HUES64 (cell line): ENCODE data around the gene LHX4.

Source experiments
- H3K27ac ChIP-seq: 2 replicates; pipeline ENCODE4 v1.7.0; 2013; ENCODE audit warnings: low read depth, low read length, inconsistent platforms
- H3K27me3 ChIP-seq: 2 replicates; pipeline ENCODE4 v1.6.1; 2013; ENCODE audit warnings: mild to moderate bottlenecking, low read length; ENCODE audit not compliant: insufficient read depth
- H3K36me3 ChIP-seq: 2 replicates; pipeline ENCODE4 v1.6.1; 2013; ENCODE audit warnings: mild to moderate bottlenecking, low read length; ENCODE audit not compliant: insufficient read depth
- H3K4me1 ChIP-seq: 2 replicates; pipeline ENCODE4 v1.6.1; 2013; ENCODE audit warnings: mild to moderate bottlenecking, low read length, moderate library complexity; ENCODE audit not compliant: insufficient read depth
- H3K4me3 ChIP-seq: 2 replicates; pipeline ENCODE4 v1.5.1; 2013; ENCODE audit warnings: mild to moderate bottlenecking, low read length, moderate library complexity
- H3K9ac ChIP-seq: 2 replicates; pipeline ENCODE4 v1.6.1; 2013; ENCODE audit warnings: mild to moderate bottlenecking, low read depth, low read length
- H3K9me3 ChIP-seq: 2 replicates; pipeline ENCODE4 v1.6.1; 2013; ENCODE audit warnings: low read depth, low read length; ENCODE audit not compliant: insufficient read depth
- WGBS: fragments of 150-250, 120-280 bp; methylation state at CpG from one replicate; pipeline ENCODE4 v1.1.7; 2013; ENCODE audit warnings: missing lambda C conversion rate; 5-methylcytosine and 5-hydroxymethylcytosine counted together

The LHX4 gene

DNA sequence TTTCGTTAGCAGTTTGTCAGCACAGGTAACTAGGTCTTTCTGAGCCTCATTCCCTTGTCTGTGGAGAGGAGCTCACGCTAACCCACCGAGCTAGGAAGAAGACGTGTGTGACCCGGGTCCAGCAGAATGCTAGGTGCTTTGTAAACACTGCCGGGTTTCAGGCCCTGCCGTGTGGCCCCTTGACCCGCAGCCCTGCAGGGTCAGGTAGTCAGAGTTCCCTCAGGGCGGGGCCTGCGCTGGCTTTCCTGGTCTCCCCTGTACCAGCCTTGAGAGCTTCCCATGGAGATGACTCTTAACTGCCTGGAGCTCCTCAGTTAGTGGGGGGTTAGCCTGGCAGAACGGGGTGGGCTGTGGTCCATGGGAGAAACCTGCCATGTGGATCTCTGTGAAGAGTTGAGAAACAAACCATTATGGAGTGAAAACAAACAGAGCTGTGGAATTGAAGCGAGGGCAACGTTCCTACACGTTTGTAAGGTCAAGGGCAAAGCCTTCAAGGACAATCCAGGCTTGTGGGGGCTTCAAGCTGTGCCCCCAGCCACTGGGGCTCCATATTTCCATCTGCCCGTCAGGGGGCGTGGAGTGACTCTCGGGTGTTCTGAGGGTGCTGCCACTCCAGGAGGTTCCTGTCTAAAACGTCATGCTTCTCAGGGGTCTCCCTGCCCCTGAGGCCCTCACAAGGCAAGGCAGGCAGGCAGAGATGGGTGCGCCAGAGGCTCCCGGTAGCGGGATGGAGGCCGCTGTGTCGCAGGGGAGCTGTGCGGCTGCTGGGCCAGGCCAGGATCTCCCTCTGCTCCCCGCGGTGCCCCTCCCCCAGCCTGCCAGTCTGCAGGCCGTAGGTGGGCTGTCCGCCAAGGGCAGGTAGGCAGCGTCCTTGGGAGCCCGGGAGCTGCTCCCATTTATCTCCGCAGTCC, 23.8 kb downstream of the LHX4 start:
- Histone ChIP-seq H3K9ac (no peak overlapping the region), H3K4me3 (no peak overlapping the region), H3K4me1 (peaks cover 16% of the 10 kb centered on the region), H3K27me3 (no peaks in the 10 kb centered on the region), H3K9me3 (no peaks in the 10 kb centered on the region), H3K36me3 (no peaks in the 10 kb centered on the region), H3K27ac (no peak overlapping the region)
- 84% methylated on average over 31 of the region's 31 CpGs for WGBS

DNA sequence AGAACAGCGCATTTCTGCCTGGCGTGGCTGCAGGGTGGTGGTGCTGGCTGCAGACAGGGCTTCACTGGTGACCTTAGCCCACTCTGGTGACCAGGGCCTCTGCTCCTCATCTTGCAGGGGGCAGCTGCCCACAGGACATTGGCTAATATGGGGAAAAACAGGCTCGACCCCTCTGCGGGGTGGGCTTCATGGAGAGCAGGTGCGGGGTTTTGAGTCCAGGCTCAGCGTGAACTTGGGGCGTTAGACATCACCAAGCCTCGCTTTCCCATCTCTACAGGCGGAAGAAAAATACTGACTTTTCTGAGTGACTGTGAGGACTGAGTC, 24.4 kb downstream of the LHX4 start:
- Histone ChIP-seq H3K4me1 (peaks cover 13% of the 10 kb centered on the region), H3K36me3 (no peaks in the 10 kb centered on the region), H3K9me3 (no peaks in the 10 kb centered on the region), H3K27ac (no peak overlapping the region), H3K27me3 (no peaks in the 10 kb centered on the region), H3K4me3 (no peak overlapping the region), H3K9ac (no peak overlapping the region)
- 88% methylated on average over 9 of the region's 9 CpGs for WGBS

GRCh38 chr1:180254854-180255253, 24.8 kb downstream of the LHX4 start:
- Histone ChIP-seq H3K9ac (no peak overlapping the region), H3K27me3 (no peaks in the 10 kb centered on the region), H3K4me3 (no peak overlapping the region), H3K4me1 (peaks cover 13% of the 10 kb centered on the region), H3K27ac (no peak overlapping the region), H3K36me3 (no peaks in the 10 kb centered on the region), H3K9me3 (no peaks in the 10 kb centered on the region)
- 88% methylated on average over 11 of the region's 11 CpGs for whole genome bisulfite sequencing

- no peaks in the 10 kb centered on the region for H3K9me3 ChIP-seq
- WGBS = 89% methylated on average over 18 of the region's 18 CpGs
- H3K4me3 ChIP-seq = no peak overlapping the region
- H3K36me3 ChIP-seq = no peaks in the 10 kb centered on the region
- peaks cover 13% of the 10 kb centered on the region for H3K4me1 ChIP-seq
- H3K27ac ChIP-seq = no peak overlapping the region
- H3K9ac ChIP-seq = no peak overlapping the region
- H3K27me3 ChIP-seq = no peaks in the 10 kb centered on the region
Observed at GRCh38 chr1:180255536-180256340, 25.7 kb downstream of the LHX4 start.

DNA sequence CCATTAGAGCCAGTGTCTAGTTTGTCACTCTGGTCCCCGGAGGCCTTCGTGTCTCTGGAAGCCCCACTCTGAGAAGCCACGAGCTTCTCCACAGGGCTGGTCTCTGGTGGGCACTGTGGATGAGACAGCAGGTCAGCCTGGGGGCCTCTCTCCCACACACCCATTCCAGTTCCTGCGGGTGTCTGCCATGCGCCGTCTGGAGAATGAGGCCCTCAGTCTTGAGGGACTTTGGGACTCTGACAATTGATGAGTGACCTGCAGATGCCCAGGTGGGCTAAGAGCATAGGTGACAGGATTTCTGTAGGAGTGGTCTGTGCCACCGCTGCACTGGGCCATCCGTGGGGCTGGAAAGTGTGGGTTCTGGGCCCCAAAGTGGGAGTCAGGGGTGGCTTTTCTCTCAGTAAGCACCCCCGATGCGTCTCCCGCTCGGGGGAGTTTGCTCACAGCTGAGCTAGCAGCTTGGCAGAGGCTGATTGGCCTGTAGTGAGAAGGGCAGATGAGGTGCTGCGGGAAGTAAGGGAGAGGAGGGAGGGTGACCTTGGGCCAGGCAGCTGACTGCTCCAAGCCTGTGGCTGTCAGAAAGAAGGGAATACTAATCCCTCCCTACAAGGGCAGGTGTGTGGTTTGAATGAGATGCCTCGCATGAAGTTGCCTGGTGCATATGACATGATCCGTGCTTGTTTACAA, 26.4 kb downstream of the LHX4 start:
- no peaks in the 10 kb centered on the region for H3K36me3 ChIP-seq
- no peak overlapping the region for H3K9ac ChIP-seq
- peaks cover 13% of the 10 kb centered on the region for H3K4me1 ChIP-seq
- WGBS = 87% methylated on average over 15 of the region's 15 CpGs
- no peak overlapping the region for H3K4me3 ChIP-seq
- no peaks in the 10 kb centered on the region for H3K27me3 ChIP-seq
- H3K9me3 ChIP-seq = no peaks in the 10 kb centered on the region
- H3K27ac ChIP-seq = no peak overlapping the region

- no peak overlapping the region for H3K4me3 ChIP-seq
- peaks cover 13% of the 10 kb centered on the region for H3K4me1 ChIP-seq
- H3K27ac ChIP-seq = no peak overlapping the region
- H3K9ac ChIP-seq = no peak overlapping the region
- H3K36me3 ChIP-seq = no peaks in the 10 kb centered on the region
- WGBS = 84% methylated on average over 4 of the region's 5 CpGs
- no peaks in the 10 kb centered on the region for H3K27me3 ChIP-seq
- H3K9me3 ChIP-seq = no peaks in the 10 kb centered on the region
Observed at GRCh38 chr1:180257028-180257386, 26.9 kb downstream of the LHX4 start.

DNA sequence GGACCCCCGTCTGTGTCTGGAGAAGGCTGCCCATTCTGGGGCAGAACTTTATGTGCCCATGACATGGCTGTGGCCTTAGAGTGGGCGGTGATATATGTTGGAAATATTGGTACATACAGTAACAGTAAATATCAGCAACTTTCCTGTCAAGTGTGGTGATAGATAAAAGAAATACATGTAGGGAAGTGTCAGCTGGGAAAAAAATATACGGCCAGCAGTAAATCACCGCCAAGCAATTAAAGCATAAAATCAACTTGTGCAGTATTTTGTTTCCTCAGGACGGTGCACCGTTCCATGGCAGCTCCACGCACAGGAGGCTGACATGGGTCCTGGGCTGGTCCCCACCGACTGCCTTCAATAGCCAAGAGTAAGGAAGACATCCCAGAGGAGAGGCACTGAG, 27.4 kb downstream of the LHX4 start:
- 92% methylated on average over 8 of the region's 8 CpGs for WGBS
- peaks cover 13% of the 10 kb centered on the region for H3K4me1 ChIP-seq
- H3K36me3 ChIP-seq = no peaks in the 10 kb centered on the region
- H3K27me3 ChIP-seq = no peaks in the 10 kb centered on the region
- no peak overlapping the region for H3K9ac ChIP-seq
- H3K27ac ChIP-seq = no peak overlapping the region
- no peak overlapping the region for H3K4me3 ChIP-seq
- no peaks in the 10 kb centered on the region for H3K9me3 ChIP-seq

DNA sequence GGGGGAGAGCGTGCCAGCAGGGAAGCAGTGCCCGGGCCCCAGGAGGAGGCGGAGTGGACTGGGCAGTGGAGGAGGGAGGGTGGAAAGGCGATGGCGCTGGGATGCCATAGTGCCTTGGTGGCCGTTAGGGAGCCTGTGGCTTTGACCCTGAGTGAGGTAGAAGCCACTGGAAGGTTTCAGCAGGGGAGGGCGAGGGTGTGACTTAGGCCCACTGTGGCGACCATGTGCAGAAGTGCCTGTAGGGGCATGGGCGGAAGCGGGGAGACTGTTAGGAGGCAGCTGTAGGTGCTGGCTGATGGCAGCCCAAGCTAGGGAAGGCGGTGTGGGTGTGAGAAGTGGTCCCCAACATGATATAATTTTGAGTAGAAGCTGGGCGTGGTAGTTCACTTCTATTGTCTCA, 28.2 kb downstream of the LHX4 start:
- 92% methylated on average over 12 of the region's 12 CpGs for WGBS
- H3K9me3 ChIP-seq = no peaks in the 10 kb centered on the region
- no peak overlapping the region for H3K4me3 ChIP-seq
- no peaks in the 10 kb centered on the region for H3K27me3 ChIP-seq
- H3K4me1 ChIP-seq = peaks cover 10% of the 10 kb centered on the region
- H3K27ac ChIP-seq = no peak overlapping the region
- no peak overlapping the region for H3K9ac ChIP-seq
- no peaks in the 10 kb centered on the region for H3K36me3 ChIP-seq

- H3K36me3 ChIP-seq = no peaks in the 10 kb centered on the region
- no peaks in the 10 kb centered on the region for H3K9me3 ChIP-seq
- WGBS = 91% methylated on average over 5 of the region's 5 CpGs
- peaks cover 4% of the 10 kb centered on the region for H3K4me1 ChIP-seq
- H3K27ac ChIP-seq = no peak overlapping the region
- H3K27me3 ChIP-seq = no peaks in the 10 kb centered on the region
- H3K4me3 ChIP-seq = no peak overlapping the region
- no peak overlapping the region for H3K9ac ChIP-seq
Observed at GRCh38 chr1:180258935-180259334, 28.9 kb downstream of the LHX4 start.

DNA sequence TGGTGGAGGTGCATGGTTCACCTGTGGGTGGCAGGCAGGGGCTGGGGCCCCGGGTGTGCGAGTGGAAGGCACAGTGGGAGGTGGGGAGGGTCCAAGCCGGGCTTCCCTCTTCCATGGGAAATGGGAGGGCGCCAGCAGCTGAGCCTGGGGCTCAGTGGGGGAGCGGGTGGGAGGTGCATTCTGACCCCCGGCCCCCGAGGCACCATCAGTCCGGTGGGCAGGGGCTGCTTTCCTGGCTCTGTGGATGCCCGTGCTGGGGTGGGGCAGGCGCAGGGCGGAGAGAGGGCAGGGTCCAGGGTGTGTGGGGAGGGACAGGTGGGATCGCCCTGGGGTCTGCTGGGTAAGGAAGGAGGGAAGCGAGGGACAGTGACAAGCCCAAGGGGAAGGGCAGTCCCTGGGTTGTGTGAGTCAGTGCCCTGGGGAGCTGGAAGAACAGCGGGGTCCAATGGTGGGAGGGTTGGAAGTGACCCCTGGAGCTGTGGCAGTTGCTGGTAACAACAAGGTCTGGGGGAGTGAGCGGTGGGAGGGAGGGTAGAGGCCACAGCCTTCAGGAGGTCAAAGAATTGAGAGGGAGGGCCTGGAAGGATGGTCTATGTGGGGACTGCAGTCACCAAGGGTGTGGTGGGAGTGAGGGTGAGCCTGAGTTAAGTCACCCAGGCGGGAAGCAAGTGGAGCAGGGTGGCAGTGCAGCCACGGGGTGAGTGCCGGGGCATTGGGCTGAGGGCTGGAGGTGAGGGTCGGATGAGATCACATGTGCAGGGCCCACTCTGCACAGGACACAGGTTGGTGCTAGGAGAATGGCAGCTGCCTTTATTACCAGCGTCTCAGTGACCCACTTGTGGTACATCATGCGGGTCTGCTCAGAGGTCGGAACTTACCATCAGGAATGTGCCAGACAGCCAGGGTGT, 29.6 kb downstream of the LHX4 start:
- Histone ChIP-seq H3K27ac (no peak overlapping the region), H3K4me1 (no peaks in the 10 kb centered on the region), H3K9me3 (no peaks in the 10 kb centered on the region), H3K36me3 (no peaks in the 10 kb centered on the region), H3K9ac (no peak overlapping the region), H3K4me3 (no peak overlapping the region), H3K27me3 (no peaks in the 10 kb centered on the region)
- WGBS = 89% methylated on average over 22 of the region's 22 CpGs
